Measurements from ENCODE around the gene UQCC2. TPM values are rescaled to one million over a fixed set of nuclear protein-coding genes. Genes with fewer than 3 reads are reported as not detected.

UQCC2 gene
- polyA plus RNA-seq, 1 of the 3 experiments (the other 2 are of a cell fraction): 59.0 TPM

- Histone ChIP-seq H3K9ac (no peak overlapping the region), H3K36me3 (replicated peaks in 1 of 2; ENCODE audit: control insufficient read depth in 1 of 2, insufficient read depth in 2 of 2, low read length in 1 of 2) (no peaks in the 10 kb centered on the region), H3K9me2 (no peaks in the 10 kb centered on the region), H4K20me1 (ENCODE audit: insufficient read depth) (no peaks in the 10 kb centered on the region), H3K27me3 (ENCODE audit: insufficient read depth) (no peaks in the 10 kb centered on the region), H2AFZ (ENCODE audit: low read depth) (no peak overlapping the region), H3F3A (replicated peaks; ENCODE audit: insufficient read depth) (no peaks in the 10 kb centered on the region), H3K4me3 (ENCODE audit: low read depth in 2 of 2, low read length in 1 of 2) (no peak overlapping the region), H3K79me2 (ENCODE audit: insufficient read depth) (no peaks in the 10 kb centered on the region), H3K4me2 (no peak overlapping the region), H3K9me3 (no peaks in the 10 kb centered on the region), H3K4me1 (ENCODE audit: control insufficient read depth in 1 of 2, insufficient read depth in 2 of 2, low read depth in 1 of 2, low read length in 1 of 2) (no peaks in the 10 kb centered on the region; a peak in 2 of 4 replicates), H3K27ac (ENCODE audit: low read depth in 2 of 2, low read length in 1 of 2) (no peak overlapping the region)
- DNase-seq: no peak
- 96% methylated on average over 19 of the region's 20 CpGs for WGBS (ENCODE audit: low lambda C conversion rate)
- CTCF ChIA-PET: no interaction called here
- TF ChIP-seq GATA2 (CRISPR knock-in tag; IDR thresholded peaks at IDR 0.05) (no peak), POLR2AphosphoS5 (IDR thresholded peaks at IDR 0.05; ENCODE audit: low read depth, low read length) (no peak), MXI1 (IDR thresholded peaks at IDR 0.05; ENCODE audit: low read depth, low read length) (no peak), RFX5 (IDR thresholded peaks at IDR 0.05; ENCODE audit: low read length) (no peak), GABPA (IDR thresholded peaks at IDR 0.05; ENCODE audit: low read depth) (no peak), MEF2A (IDR thresholded peaks at IDR 0.05; ENCODE audit: borderline replicate concordance, low read depth) (no peak), TCF12 (IDR thresholded peaks at IDR 0.05) (no peak), CHD2 (IDR thresholded peaks at IDR 0.05; ENCODE audit: low read length, partially characterized antibody) (no peak), PBX3 (IDR thresholded peaks at IDR 0.05) (no peak), FOXM1 (IDR thresholded peaks at IDR 0.05; ENCODE audit: low read depth) (no peak), EP300 (IDR thresholded peaks at IDR 0.05; ENCODE audit: borderline replicate concordance in 1 of 2, low read depth in 1 of 2, low read length in 1 of 2) (no peak)
- POLR2A ChIA-PET: no interaction called here
These were observed 31.7 kb downstream of the UQCC2 start for GRCh38 chr6:33679761-33680160.

- no peaks in the 10 kb centered on the region for H3K36me3 ChIP-seq (replicated peaks in 1 of 2; ENCODE audit: control insufficient read depth in 1 of 2, insufficient read depth in 2 of 2, low read length in 1 of 2)
- H3K9me3 ChIP-seq: no peaks in the 10 kb centered on the region
- H3K4me2 ChIP-seq: no peak overlapping the region
- H3K9ac ChIP-seq: no peak overlapping the region
- TF ChIP-seq GATA2 (CRISPR knock-in tag; IDR thresholded peaks at IDR 0.05) (no peak), RXRA (IDR thresholded peaks at IDR 0.05; ENCODE audit: borderline replicate concordance, low read depth) (no peak), NFIC (IDR thresholded peaks at IDR 0.05; ENCODE audit: borderline replicate concordance) (no peak), FOXM1 (IDR thresholded peaks at IDR 0.05; ENCODE audit: low read depth) (no peak), TAF1 (IDR thresholded peaks at IDR 0.05; ENCODE audit: borderline replicate concordance, low read depth, low read length) (no peak), EP300 (IDR thresholded peaks at IDR 0.05; ENCODE audit: borderline replicate concordance in 1 of 2, low read depth in 1 of 2, low read length in 1 of 2) (no peak), RCOR1 (IDR thresholded peaks at IDR 0.05; ENCODE audit: low read length) (no peak), CTCF (IDR thresholded peaks at IDR 0.05) (no peak), MXI1 (IDR thresholded peaks at IDR 0.05; ENCODE audit: low read depth, low read length) (no peak)
- H3F3A ChIP-seq (replicated peaks; ENCODE audit: insufficient read depth): no peaks in the 10 kb centered on the region
- CTCF ChIA-PET: interaction anchor here (1.3 kb wide), 1 partner anchor 89 kb away, joined by 3 read pairs; no protein-coding TSS in a partner anchor
- H2AFZ ChIP-seq (ENCODE audit: low read depth): no peak overlapping the region
- 86% methylated on average over 12 of the region's 12 CpGs for WGBS (ENCODE audit: low lambda C conversion rate)
- no peaks in the 10 kb centered on the region for H4K20me1 ChIP-seq (ENCODE audit: insufficient read depth)
- POLR2A ChIA-PET: no interaction called here
- DNase-seq: no peak
- H3K9me2 ChIP-seq: no peaks in the 10 kb centered on the region
- no peak overlapping the region for H3K4me3 ChIP-seq (ENCODE audit: low read depth in 2 of 2, low read length in 1 of 2)
- no peak overlapping the region for H3K27ac ChIP-seq (ENCODE audit: low read depth in 2 of 2, low read length in 1 of 2)
- no peaks in the 10 kb centered on the region for H3K27me3 ChIP-seq (ENCODE audit: insufficient read depth)
- H3K4me1 ChIP-seq (ENCODE audit: control insufficient read depth in 1 of 2, insufficient read depth in 2 of 2, low read depth in 1 of 2, low read length in 1 of 2): no peaks in the 10 kb centered on the region; a peak in 2 of 4 replicates
- no peaks in the 10 kb centered on the region for H3K79me2 ChIP-seq (ENCODE audit: insufficient read depth)
These were observed 32.5 kb downstream of the UQCC2 start for GRCh38 chr6:33678932-33679490.

Data from SK-N-SH (cell line).